Measurements from ENCODE around the gene C10orf53. TPM values are rescaled to one million over a fixed set of nuclear protein-coding genes. Genes with fewer than 3 reads are reported as not detected.
"Not testable (repeated sequence)": the region's sequence is repeated elsewhere in the genome, so short reads cannot be mapped to it uniquely, and the experiment has no call there.

The C10orf53 gene
- total and polyA plus RNA-seq, 2 experiments from 2014 or later = not detected

DNA sequence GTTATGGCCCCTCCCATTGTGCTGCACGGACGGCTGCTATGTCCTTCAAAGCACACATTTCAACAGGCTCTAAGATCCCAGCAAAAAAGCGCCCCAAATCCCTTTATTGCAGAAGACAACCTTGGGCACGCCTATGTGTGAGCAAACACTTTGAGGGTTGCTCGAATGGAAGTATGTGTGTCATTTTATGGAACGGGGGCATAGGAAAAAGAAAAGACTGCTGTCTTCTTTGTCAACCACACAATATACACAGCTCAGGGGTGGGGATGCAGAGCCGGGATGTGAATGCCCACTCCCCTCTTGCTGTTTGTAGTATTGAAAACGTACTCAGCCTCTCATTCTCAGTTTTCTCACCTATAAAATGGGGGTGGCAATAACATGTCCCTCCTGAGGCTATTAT is 32.0 kb downstream of the C10orf53 start:
- WGBS (ENCODE audit: low lambda C conversion rate, missing lambda C conversion rate) = 58% methylated on average over 8 of the region's 8 CpGs
- no peak overlapping the region for H3K4me3 ChIP-seq
- H3K27me3 ChIP-seq = no peaks in the 10 kb centered on the region
- TF ChIP-seq, protein P1, sequence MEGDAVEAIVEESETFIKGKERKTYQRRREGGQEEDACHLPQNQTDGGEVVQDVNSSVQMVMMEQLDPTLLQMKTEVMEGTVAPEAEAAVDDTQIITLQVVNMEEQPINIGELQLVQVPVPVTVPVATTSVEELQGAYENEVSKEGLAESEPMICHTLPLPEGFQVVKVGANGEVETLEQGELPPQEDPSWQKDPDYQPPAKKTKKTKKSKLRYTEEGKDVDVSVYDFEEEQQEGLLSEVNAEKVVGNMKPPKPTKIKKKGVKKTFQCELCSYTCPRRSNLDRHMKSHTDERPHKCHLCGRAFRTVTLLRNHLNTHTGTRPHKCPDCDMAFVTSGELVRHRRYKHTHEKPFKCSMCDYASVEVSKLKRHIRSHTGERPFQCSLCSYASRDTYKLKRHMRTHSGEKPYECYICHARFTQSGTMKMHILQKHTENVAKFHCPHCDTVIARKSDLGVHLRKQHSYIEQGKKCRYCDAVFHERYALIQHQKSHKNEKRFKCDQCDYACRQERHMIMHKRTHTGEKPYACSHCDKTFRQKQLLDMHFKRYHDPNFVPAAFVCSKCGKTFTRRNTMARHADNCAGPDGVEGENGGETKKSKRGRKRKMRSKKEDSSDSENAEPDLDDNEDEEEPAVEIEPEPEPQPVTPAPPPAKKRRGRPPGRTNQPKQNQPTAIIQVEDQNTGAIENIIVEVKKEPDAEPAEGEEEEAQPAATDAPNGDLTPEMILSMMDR (IDR thresholded peaks at IDR 0.05; ENCODE audit: poor library complexity) = no peak
- no peak for TF ChIP-seq EZH2phosphoT487 (IDR thresholded peaks at IDR 0.05; ENCODE audit: low read depth, severe bottlenecking, unreplicated experiment)
- TF ChIP-seq EZH2 (IDR thresholded peaks at IDR 0.05; ENCODE audit: borderline replicate concordance) = no peak
- no peaks in the 10 kb centered on the region for H3K79me2 ChIP-seq
- H3K27ac ChIP-seq = peak overlapping the region; percentile 55
- no peak overlapping the region for H2AFZ ChIP-seq
- no peak overlapping the region for H3K4me2 ChIP-seq
- H3K9me3 ChIP-seq (ENCODE audit: low read depth) = no peaks in the 10 kb centered on the region
- H3K4me1 ChIP-seq (ENCODE audit: insufficient read depth) = no peaks in the 10 kb centered on the region
- H3K36me3 ChIP-seq (replicated peaks; ENCODE audit: insufficient read depth, low read depth) = no peaks in the 10 kb centered on the region
- peak; percentile 52 for DNase-seq (ENCODE audit: low spot score)
- H3K9me2 ChIP-seq (replicated peaks; ENCODE audit: insufficient read depth) = no peaks in the 10 kb centered on the region
- no peaks in the 10 kb centered on the region for H4K20me1 ChIP-seq (ENCODE audit: insufficient read depth, poor library complexity, severe bottlenecking)

DNA sequence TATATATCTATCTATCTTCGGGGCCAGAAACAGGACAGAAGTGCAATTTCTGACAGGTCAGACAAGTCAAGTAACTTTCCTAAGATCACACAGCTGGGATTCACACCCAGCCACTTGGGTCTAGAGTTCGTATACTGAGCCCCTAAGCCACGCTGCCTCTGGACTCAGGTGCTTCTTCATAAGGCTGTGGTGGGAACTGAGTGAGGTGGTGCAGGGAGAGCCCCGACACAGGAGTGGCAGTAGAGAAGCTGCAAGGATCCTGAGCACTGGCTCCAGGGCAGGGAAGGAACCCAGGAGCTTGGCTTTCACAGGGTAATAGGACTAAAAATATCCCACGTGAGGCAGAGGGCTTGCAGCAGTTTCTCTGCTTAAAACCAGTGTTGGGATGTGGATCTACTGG is 33.8 kb downstream of the C10orf53 start:
- Histone ChIP-seq H3K27me3 (no peaks in the 10 kb centered on the region), H3K9me2 (replicated peaks; ENCODE audit: insufficient read depth) (no peaks in the 10 kb centered on the region), H3K27ac (no peak overlapping the region), H3K4me3 (no peak overlapping the region), H3K4me1 (ENCODE audit: insufficient read depth) (no peaks in the 10 kb centered on the region), H3K79me2 (no peaks in the 10 kb centered on the region), H3K4me2 (no peak overlapping the region), H3K9me3 (ENCODE audit: low read depth) (no peaks in the 10 kb centered on the region), H4K20me1 (ENCODE audit: insufficient read depth, poor library complexity, severe bottlenecking) (no peaks in the 10 kb centered on the region), H2AFZ (no peak overlapping the region), H3K36me3 (replicated peaks; ENCODE audit: insufficient read depth, low read depth) (no peaks in the 10 kb centered on the region)
- WGBS (ENCODE audit: low lambda C conversion rate, missing lambda C conversion rate) = 75% methylated on average over 4 of the region's 5 CpGs
- TF ChIP-seq, protein P1 (IDR thresholded peaks at IDR 0.05; ENCODE audit: poor library complexity) = no peak
- TF ChIP-seq EZH2phosphoT487 (IDR thresholded peaks at IDR 0.05; ENCODE audit: low read depth, severe bottlenecking, unreplicated experiment) (no peak), EZH2 (IDR thresholded peaks at IDR 0.05; ENCODE audit: borderline replicate concordance) (no peak)
- DNase-seq (ENCODE audit: low spot score) = no peak

- H3K27me3 ChIP-seq; H3K79me2 ChIP-seq; H3K9me3 ChIP-seq (ENCODE audit: low read depth); H3K36me3 ChIP-seq (replicated peaks; ENCODE audit: insufficient read depth, low read depth); H3K9me2 ChIP-seq (replicated peaks; ENCODE audit: insufficient read depth); H4K20me1 ChIP-seq (ENCODE audit: insufficient read depth, poor library complexity, severe bottlenecking); H2AFZ ChIP-seq; H3K27ac ChIP-seq; H3K4me3 ChIP-seq; H3K4me2 ChIP-seq; H3K4me1 ChIP-seq (ENCODE audit: insufficient read depth); DNase-seq (ENCODE audit: low spot score): not testable (repeated sequence)
- WGBS (ENCODE audit: low lambda C conversion rate, missing lambda C conversion rate) = 91% methylated on average over 7 of the region's 7 CpGs
Measured at GRCh38 chr10:49715157-49715556, 35.7 kb downstream of the C10orf53 start.

DNA sequence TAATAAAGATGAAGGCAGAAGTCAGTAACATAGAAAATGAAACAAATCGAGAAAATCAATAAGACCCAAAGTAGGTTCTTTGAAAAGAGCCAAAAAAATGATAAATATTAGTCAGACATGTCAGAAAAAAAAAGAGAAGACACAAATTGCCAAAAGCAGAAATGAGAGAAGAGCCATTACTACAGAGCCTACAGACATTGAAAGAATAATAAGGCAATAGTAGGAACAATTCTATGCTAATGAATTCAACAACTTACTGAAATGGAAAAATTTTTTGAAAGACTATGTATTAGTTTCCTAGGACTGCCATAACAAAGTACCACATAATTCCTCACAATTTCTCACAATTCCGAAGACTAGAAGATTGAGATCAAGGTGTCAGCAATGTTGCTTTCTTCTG is 47.1 kb downstream of the C10orf53 start:
- no peaks in the 10 kb centered on the region for H3K27me3 ChIP-seq
- H3K4me3 ChIP-seq = no peak overlapping the region
- no peaks in the 10 kb centered on the region for H3K79me2 ChIP-seq
- WGBS (ENCODE audit: low lambda C conversion rate, missing lambda C conversion rate) = 78% methylated on average over 2 of the region's 2 CpGs
- no peaks in the 10 kb centered on the region for H3K36me3 ChIP-seq (replicated peaks; ENCODE audit: insufficient read depth, low read depth)
- H4K20me1 ChIP-seq (ENCODE audit: insufficient read depth, poor library complexity, severe bottlenecking) = no peaks in the 10 kb centered on the region
- DNase-seq (ENCODE audit: low spot score) = no peak
- H3K27ac ChIP-seq = no peak overlapping the region
- no peaks in the 10 kb centered on the region for H3K4me1 ChIP-seq (ENCODE audit: insufficient read depth)
- no peak overlapping the region for H3K4me2 ChIP-seq
- TF ChIP-seq, protein P1 (IDR thresholded peaks at IDR 0.05; ENCODE audit: poor library complexity) = no peak
- TF ChIP-seq EZH2phosphoT487 (IDR thresholded peaks at IDR 0.05; ENCODE audit: low read depth, severe bottlenecking, unreplicated experiment) (no peak), EZH2 (IDR thresholded peaks at IDR 0.05; ENCODE audit: borderline replicate concordance) (no peak)
- H2AFZ ChIP-seq = no peak overlapping the region
- no peaks in the 10 kb centered on the region for H3K9me3 ChIP-seq (ENCODE audit: low read depth)
- H3K9me2 ChIP-seq (replicated peaks; ENCODE audit: insufficient read depth) = no peaks in the 10 kb centered on the region

All from hepatocyte (in vitro differentiated cells).